Osteoblast (primary cell): ENCODE results near the gene CACNA1S. TPM values are rescaled to one million over a fixed set of nuclear protein-coding genes. Genes with fewer than 3 reads are reported as not detected.

Experiments used
- DNase-seq: peaks from one replicate; pipeline ENCODE4 v3.0.0; 2011; ENCODE audit warnings: low spot score, mixed read lengths; ENCODE audit not compliant: insufficient read length; ENCODE audit errors: missing footprints
- H2AFZ ChIP-seq: 2 replicates; pipeline ENCODE4 v1.6.0; 2011; ENCODE audit warnings: mild to moderate bottlenecking, low read length
- H3K27ac ChIP-seq: 2 replicates; pipeline ENCODE4 v1.5.1; 2011; ENCODE audit warnings: mild to moderate bottlenecking, low read depth, low read length, moderate library complexity
- H3K27me3 ChIP-seq: 2 replicates; pipeline ENCODE4 v1.6.0; 2012; ENCODE audit warnings: mild to moderate bottlenecking, control low read depth, inconsistent platforms, low read length, moderate library complexity; ENCODE audit not compliant: insufficient read depth
- H3K36me3 ChIP-seq: 2 replicates; pipeline ENCODE4 v1.5.1; 2011; ENCODE audit warnings: mild to moderate bottlenecking, low read length, control low read depth, moderate library complexity; ENCODE audit not compliant: insufficient read depth
- H3K4me1 ChIP-seq: 2 replicates; pipeline ENCODE4 v1.5.1; 2011; ENCODE audit warnings: mild to moderate bottlenecking, low read length, control low read depth, moderate library complexity; ENCODE audit not compliant: insufficient read depth
- H3K4me2 ChIP-seq: 2 replicates; pipeline ENCODE4 v1.6.0; 2011; ENCODE audit warnings: mild to moderate bottlenecking, low read length; ENCODE audit not compliant: insufficient read depth
- H3K4me3 ChIP-seq: fragments of 200-600 bp; sonication (generic); 3 replicates; pipeline ENCODE4 v1.5.1; 2012; ENCODE audit warnings: mild to moderate bottlenecking, low read length, inconsistent platforms; ENCODE audit not compliant: insufficient read depth
- H3K79me2 ChIP-seq: 2 replicates; pipeline ENCODE4 v1.6.0; 2012; ENCODE audit warnings: mild to moderate bottlenecking, low read length, control low read depth, inconsistent platforms; ENCODE audit not compliant: insufficient read depth
- H3K9me3 ChIP-seq: 2 replicates; pipeline ENCODE4 v1.5.1; 2011; ENCODE audit warnings: low read depth, low read length, control low read depth
- H4K20me1 ChIP-seq: 2 replicates; pipeline ENCODE4 v1.6.0; 2012; ENCODE audit warnings: mild to moderate bottlenecking, low read length, control low read depth; ENCODE audit not compliant: insufficient read depth
- CTCF ChIP-seq: IDR thresholded peaks from 2 replicates; pipeline ENCODE4 v1.5.1; 2011; ENCODE audit warnings: mild to moderate bottlenecking, low read depth, low read length, moderate library complexity; ENCODE audit errors: extremely low read depth
- total RNA-seq: library from RNA; depleted of rRNA; stranded (reverse); fragments of >200 nt; gene quantifications from 2 replicates; pipeline ENCODE4 v1.2.3, GENCODE V29; 2012

Gene CACNA1S
- total RNA-seq, 1 donor: not detected

- Histone ChIP-seq H3K4me3 (no peak overlapping the region), H3K9me3 (no peaks in the 10 kb centered on the region), H3K4me1 (no peaks in the 10 kb centered on the region), H3K36me3 (peaks cover 59% of the 10 kb centered on the region), H4K20me1 (peaks cover 33% of the 10 kb centered on the region), H3K27me3 (no peaks in the 10 kb centered on the region), H3K4me2 (no peak overlapping the region), H3K79me2 (no peaks in the 10 kb centered on the region), H3K27ac (no peak overlapping the region), H2AFZ (no peak overlapping the region)
- TF ChIP-seq CTCF: no peak
- DNase-seq: no peak
These were observed 32.9 kb upstream of the CACNA1S start for GRCh38 chr1:201145132-201145531.

DNA sequence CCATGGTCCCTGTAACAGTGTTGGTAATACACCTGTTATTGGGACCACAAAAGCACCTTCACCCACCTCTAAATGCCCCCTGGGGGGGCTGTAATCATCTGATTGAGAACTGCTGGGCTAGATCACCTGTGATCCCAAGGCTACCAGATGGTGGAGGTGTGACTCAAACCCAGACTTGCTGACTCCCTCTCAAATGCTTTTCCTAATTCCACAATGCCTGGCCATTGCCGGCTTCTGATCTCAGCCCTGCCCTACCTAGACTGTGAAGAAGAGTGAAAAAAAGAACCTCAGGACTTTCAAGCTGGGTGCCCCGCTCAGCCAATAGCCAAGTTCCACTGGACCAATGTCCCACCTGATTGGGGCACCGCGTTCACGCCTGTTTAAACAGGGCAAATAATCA, 32.5 kb upstream of the CACNA1S start:
- Histone ChIP-seq H3K4me1 (no peaks in the 10 kb centered on the region), H3K36me3 (peaks cover 55% of the 10 kb centered on the region), H3K27me3 (no peaks in the 10 kb centered on the region), H3K79me2 (no peaks in the 10 kb centered on the region), H3K4me3 (no peak overlapping the region), H4K20me1 (peaks cover 32% of the 10 kb centered on the region), H3K9me3 (no peaks in the 10 kb centered on the region), H3K27ac (no peak overlapping the region), H3K4me2 (no peak overlapping the region), H2AFZ (no peak overlapping the region)
- TF ChIP-seq CTCF: no peak
- no peak for DNase-seq

DNA sequence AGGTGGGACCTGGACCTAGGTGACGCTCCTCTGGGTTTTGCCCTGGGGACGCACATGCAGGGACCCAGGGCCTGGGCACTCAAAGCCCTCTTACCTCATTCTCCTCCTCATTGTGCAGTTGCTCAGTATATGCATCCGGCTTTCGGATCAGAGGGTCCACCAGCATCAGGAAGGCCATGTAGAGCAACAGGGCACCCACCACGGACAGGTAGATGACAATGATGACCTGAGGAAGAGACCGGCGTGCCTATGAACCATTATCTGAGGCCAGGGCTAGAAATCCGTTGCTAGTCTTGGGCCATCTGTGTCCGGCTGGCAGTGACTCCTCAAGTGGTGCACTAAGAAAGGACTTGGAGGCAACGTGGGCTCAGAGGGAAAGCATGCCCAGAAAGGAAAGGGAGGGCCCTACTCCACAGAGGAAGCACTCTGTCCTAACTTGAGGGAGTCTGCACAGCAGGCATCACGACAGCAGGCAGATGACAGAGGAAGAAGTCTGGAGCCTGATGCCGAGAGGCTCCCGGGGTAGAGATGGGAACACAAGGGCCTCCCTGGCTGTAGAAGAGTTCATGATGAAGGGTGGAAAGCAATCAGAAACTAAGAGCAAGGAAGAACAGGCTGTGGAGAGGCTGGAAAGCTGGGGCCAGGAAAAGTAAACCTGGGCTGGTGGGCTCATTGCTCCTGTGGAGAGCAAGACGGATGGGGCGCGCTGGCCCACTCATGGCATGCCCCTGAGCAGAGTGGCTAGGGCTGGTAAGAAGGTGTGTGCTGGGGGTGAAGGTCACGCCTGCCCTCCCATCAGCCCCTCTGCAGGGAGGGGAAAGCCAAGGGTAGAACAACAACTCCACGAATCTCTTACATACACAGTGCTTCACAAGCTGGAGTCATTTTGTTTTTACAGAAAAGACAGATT, 31.8 kb upstream of the CACNA1S start:
- H3K36me3 ChIP-seq: peaks cover 51% of the 10 kb centered on the region
- no peak overlapping the region for H3K4me2 ChIP-seq
- H3K27me3 ChIP-seq: no peaks in the 10 kb centered on the region
- no peaks in the 10 kb centered on the region for H3K79me2 ChIP-seq
- peaks cover 34% of the 10 kb centered on the region for H4K20me1 ChIP-seq
- no peak overlapping the region for H2AFZ ChIP-seq
- H3K9me3 ChIP-seq: no peaks in the 10 kb centered on the region
- no peaks in the 10 kb centered on the region for H3K4me1 ChIP-seq
- TF ChIP-seq CTCF: no peak
- no peak overlapping the region for H3K4me3 ChIP-seq
- H3K27ac ChIP-seq: no peak overlapping the region
- no peak for DNase-seq

DNA sequence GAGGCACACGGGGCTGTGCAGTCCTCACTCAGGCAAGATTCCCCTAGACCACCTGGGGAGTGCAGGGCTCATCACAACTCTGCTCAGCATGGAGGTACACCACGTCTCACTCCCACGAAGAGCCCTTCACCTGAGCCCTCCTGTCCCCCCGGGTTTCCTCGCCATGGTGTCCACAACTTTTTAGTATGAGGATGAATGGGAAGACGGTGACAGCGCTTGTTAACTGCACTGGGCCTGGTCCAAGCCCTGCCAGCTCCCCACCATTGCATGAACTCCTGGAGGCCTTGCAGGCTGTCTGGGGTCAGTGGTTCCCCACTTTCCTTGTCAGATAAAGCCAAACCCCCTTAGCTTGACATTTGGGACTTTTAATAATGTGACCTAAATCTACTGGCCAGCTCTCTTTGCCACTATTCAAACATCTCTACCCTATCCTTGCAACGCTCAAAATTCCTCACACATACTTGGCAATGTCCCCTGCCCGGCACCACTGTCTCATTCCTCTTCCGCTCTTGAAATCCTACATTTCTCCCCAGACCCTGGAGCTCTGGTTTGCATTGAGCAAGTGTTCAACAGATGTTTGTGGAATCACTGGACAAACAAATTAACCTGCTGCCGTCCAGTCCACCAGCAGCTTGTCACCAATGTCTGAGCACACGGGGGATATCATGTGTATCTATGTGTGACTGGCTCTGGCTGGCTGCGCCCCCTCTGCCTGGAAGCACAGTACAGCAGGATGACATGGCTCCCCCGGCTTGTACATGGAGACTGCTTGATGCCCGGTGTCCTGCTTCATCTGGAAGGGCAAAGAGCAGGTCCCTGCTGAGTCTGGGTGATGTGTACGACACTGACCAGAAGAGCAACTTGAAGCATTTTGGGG, 30.9 kb upstream of the CACNA1S start:
- DNase-seq: no peak

More for the DNA sequence above, 30.9 kb upstream of the CACNA1S start:
- no peak overlapping the region for H3K27ac ChIP-seq
- peaks cover 37% of the 10 kb centered on the region for H4K20me1 ChIP-seq
- TF ChIP-seq CTCF: no peak
- no peak overlapping the region for H2AFZ ChIP-seq
- H3K9me3 ChIP-seq: no peaks in the 10 kb centered on the region
- H3K36me3 ChIP-seq: peaks cover 47% of the 10 kb centered on the region
- peaks cover 7% of the 10 kb centered on the region for H3K4me1 ChIP-seq
- H3K79me2 ChIP-seq: no peaks in the 10 kb centered on the region
- H3K27me3 ChIP-seq: no peaks in the 10 kb centered on the region
- no peak overlapping the region for H3K4me3 ChIP-seq
- no peak overlapping the region for H3K4me2 ChIP-seq
